PC-9 (cell line): ENCODE measurements around the gene ELF3.

Experiments used
- CTCF ChIP-seq: fragments of 200-600 bp; sonication (generic); conservative IDR thresholded peaks from 2 replicates; pipeline ENCODE4 v1.6.1; 2017; ENCODE audit warnings: mixed run types, antibody characterized with exemption, mild to moderate bottlenecking, moderate library complexity
- EZH2 ChIP-seq: fragments of 200-600 bp; sonication (generic); IDR thresholded peaks from 2 replicates; pipeline ENCODE4 v1.8.0; 2017; ENCODE audit warnings: antibody characterized with exemption, low read depth

DNA sequence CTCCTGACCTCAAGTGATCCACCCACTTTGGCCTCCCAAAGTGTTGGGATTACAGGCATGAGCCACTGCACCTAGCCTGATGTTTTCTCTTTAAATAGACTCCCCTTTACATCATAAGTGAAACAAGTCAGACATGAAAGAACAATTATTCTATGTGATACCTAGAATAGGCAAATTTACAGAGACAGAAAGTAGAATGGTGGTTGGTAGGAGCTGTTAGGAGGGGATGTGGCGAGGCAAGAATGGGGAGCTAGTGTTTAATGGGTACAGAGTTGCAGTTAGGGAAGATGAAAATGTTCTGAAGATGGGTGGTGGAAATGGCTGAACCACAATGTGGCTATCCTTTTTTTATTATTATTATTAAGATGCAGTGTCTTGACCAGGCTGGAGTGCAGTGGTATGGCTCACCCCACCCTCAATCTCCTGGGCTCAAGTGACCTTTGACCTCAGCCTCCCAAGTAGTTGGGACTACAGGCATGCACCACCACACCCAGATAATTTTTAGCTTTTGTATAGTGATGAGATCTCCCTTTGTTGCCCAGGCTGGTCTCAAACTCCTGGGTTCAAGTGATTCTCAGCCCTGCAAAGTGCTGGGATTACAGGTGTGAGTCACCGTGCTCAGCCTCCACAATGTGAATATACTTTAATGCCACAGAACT, 28.4 kb downstream of the ELF3 start:
- TF ChIP-seq CTCF: no peak
- no peak for TF ChIP-seq EZH2
